Stimulated activated CD4-positive, alpha-beta T cell treated with anti-CD3 and anti-CD28 coated beads, TNF-alpha, amount 100 ng/mL, for 24 hours (primary cell): ENCODE results near the gene SH2D4B.

Experiments
- DNase-seq, 3 experiments: peaks; one replicate each; pipeline ENCODE4 v3.0.0-alpha.2; 2020; ENCODE audit warnings: low read depth in 3 of 3

The SH2D4B gene

GRCh38 chr10:80686734-80687475, 149.2 kb downstream of the SH2D4B start:
- DNase-seq, result no peak

- DNase-seq, result no peak
Observed at GRCh38 chr10:80687476-80687789, 149.7 kb downstream of the SH2D4B start.

GRCh38 chr10:80690434-80690833, 152.7 kb downstream of the SH2D4B start:
- DNase-seq, result no peak

- DNase-seq, result no peak
Observed at GRCh38 chr10:80691441-80691840, 153.7 kb downstream of the SH2D4B start.

- no peak for DNase-seq
Observed at GRCh38 chr10:80693565-80693964, 155.9 kb downstream of the SH2D4B start.

- DNase-seq, result no peak
Observed at GRCh38 chr10:80694930-80695329, 157.2 kb downstream of the SH2D4B start.
